ENCODE data around the gene ATXN7.

DNA sequence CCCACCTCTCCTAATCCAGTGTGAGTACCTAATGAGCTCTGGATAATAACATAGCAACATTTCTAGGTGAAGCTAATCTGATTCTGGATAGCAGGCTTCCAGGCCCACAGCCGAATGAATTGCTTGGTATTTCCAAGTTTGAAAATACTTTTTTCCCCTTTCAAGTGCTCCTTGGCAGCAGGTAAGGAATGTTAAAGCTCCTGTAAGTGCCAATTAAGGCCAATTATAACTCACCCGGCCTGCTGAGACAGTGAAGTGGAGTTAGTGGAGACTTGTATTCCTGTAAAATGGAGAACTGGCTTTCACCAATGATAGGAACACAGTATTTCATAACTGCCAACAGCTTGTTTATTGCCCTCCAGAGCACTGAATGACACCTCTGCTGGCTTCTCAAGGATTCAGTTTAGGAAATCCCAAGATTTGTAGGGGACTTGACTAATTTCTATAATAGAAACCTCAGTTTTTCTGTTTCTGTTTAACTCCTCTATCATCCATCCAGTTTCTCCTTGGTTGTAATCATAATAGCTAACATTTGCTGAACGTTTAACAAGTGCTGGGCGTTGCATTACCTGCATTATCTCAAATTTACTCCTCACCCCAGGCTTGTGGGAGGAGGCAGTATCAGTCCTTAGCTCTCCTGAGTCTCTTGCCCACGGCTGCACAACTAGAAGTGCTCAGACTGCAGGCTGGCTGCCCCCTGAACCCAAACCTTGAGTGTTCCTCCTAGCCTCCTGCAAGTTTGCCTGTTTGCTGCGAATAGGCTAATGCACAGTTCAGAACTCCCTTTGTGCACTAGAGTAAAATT lies 101.2 kb downstream of the ATXN7 start:
- TF ChIP-seq, protein P1, sequence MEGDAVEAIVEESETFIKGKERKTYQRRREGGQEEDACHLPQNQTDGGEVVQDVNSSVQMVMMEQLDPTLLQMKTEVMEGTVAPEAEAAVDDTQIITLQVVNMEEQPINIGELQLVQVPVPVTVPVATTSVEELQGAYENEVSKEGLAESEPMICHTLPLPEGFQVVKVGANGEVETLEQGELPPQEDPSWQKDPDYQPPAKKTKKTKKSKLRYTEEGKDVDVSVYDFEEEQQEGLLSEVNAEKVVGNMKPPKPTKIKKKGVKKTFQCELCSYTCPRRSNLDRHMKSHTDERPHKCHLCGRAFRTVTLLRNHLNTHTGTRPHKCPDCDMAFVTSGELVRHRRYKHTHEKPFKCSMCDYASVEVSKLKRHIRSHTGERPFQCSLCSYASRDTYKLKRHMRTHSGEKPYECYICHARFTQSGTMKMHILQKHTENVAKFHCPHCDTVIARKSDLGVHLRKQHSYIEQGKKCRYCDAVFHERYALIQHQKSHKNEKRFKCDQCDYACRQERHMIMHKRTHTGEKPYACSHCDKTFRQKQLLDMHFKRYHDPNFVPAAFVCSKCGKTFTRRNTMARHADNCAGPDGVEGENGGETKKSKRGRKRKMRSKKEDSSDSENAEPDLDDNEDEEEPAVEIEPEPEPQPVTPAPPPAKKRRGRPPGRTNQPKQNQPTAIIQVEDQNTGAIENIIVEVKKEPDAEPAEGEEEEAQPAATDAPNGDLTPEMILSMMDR (IDR thresholded peaks at IDR 0.05; ENCODE audit: poor library complexity): no peak
- no peak for TF ChIP-seq EZH2 (IDR thresholded peaks at IDR 0.05; ENCODE audit: borderline replicate concordance)

Data from hepatocyte (in vitro differentiated cells).